ENCODE results near the gene SLC35F1.

DNA sequence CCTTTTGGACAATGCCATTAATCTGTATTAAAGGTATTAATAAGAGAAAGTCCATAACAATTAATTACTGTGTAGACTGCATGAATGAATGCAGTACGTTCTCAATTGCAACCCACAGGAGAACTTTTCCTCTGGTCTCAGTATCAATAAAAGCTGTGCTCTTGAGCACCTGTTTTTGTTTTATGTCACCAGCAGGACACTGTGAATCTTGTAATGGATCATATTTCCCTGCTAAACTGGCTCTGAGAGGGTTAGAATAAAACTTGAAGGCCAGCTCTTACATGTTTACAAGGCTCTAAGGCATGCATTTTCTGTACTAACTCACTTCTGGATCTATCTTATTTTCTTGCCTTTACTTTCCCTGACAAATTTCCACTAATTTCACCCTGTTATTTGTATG lies 426.7 kb downstream of the SLC35F1 start:
- no peak for TF ChIP-seq POLR2A (IDR thresholded peaks at IDR 0.05)
- no peak for TF ChIP-seq CTCF (IDR thresholded peaks at IDR 0.05)

Measured in testis (tissue), 2 donors.